DMS79 (cell line): ENCODE measurements around the gene DGKQ.
"Not testable (repeated sequence)": the region's sequence is repeated elsewhere in the genome, so short reads cannot be mapped to it uniquely, and the experiment has no call there.

ENCODE experiments used
- DNase-seq: peaks from one replicate; lab custom pipeline; 2025; lab: John Stamatoyannopoulos, UW

The DGKQ gene

GRCh38 chr4:948101-948935, 25.1 kb downstream of the DGKQ start:
- no peak for DNase-seq

- DNase-seq: no peak
These were observed 25.8 kb downstream of the DGKQ start for GRCh38 chr4:947491-947971.

GRCh38 chr4:946517-947471, 26.6 kb downstream of the DGKQ start:
- no peak for DNase-seq

GRCh38 chr4:946103-946450, 27.3 kb downstream of the DGKQ start:
- no peak for DNase-seq

- DNase-seq: no peak
These were observed 27.9 kb downstream of the DGKQ start for GRCh38 chr4:945274-946102.

GRCh38 chr4:939508-939907, 33.9 kb downstream of the DGKQ start:
- DNase-seq: not testable (repeated sequence)

- DNase-seq: no peak
These were observed 40.7 kb downstream of the DGKQ start for GRCh38 chr4:932713-933070.

- peak; percentile 37 for DNase-seq
These were observed 41.2 kb downstream of the DGKQ start, which contains the start of the genes GAK and TMEM175 for GRCh38 chr4:931960-932712. GAK (minus strand) TSS chr4:932316; CDS start chr4:932187, 129 bp downstream. TMEM175 (plus strand) TSS chr4:932460; CDS start chr4:947740, 15,280 bp downstream.

- DNase-seq: no peak
These were observed 42.0 kb downstream of the DGKQ start for GRCh38 chr4:931194-931959.

- DNase-seq: no peak
These were observed 42.6 kb downstream of the DGKQ start for GRCh38 chr4:930827-931193.

- no peak for DNase-seq
These were observed 43.3 kb downstream of the DGKQ start for GRCh38 chr4:930028-930551.

GRCh38 chr4:929096-929765, 44.1 kb downstream of the DGKQ start:
- no peak for DNase-seq

- DNase-seq: not testable (repeated sequence)
These were observed 45.8 kb downstream of the DGKQ start for GRCh38 chr4:927566-927965.

GRCh38 chr4:926538-926937, 46.8 kb downstream of the DGKQ start:
- no peak for DNase-seq

GRCh38 chr4:925771-926500, 47.4 kb downstream of the DGKQ start:
- no peak for DNase-seq

- DNase-seq: no peak
These were observed 48.2 kb downstream of the DGKQ start for GRCh38 chr4:925171-925570.

GRCh38 chr4:924107-925096, 49.0 kb downstream of the DGKQ start:
- DNase-seq: no peak
